PFSK-1 (cell line): Measurements from ENCODE around the gene VIT.

Experiments used
- POLR2AphosphoS5 ChIP-seq: IDR thresholded peaks from 2 replicates; pipeline ENCODE4 v1.6.1; 2012; ENCODE audit warnings: low read depth, mild to moderate bottlenecking, control low read depth, low read length, moderate library complexity
- REST ChIP-seq, 2 experiments: IDR thresholded peaks; 2 replicates each; pipeline versions ENCODE4 v1.6.1 to v1.8.0; 2011 to 2012; ENCODE audit warnings: low read depth in 2 of 2, low read length in 2 of 2, control low read depth in 1 of 2, inconsistent platforms in 1 of 2, mild to moderate bottlenecking in 1 of 2, moderate library complexity in 1 of 2; ENCODE audit not compliant: insufficient read depth in 1 of 2
- SIN3A ChIP-seq: IDR thresholded peaks from 2 replicates; pipeline ENCODE4 v1.6.1; 2012; ENCODE audit warnings: mild to moderate bottlenecking, low read length, moderate library complexity, borderline replicate concordance; ENCODE audit not compliant: insufficient read depth
- TAF1 ChIP-seq: IDR thresholded peaks from 2 replicates; pipeline ENCODE4 v1.6.1; 2012; ENCODE audit warnings: low read length, control low read depth, borderline replicate concordance; ENCODE audit not compliant: insufficient read depth

- TF ChIP-seq POLR2AphosphoS5 (no peak), REST (IDR thresholded peaks at IDR 0.05; ENCODE audit: insufficient read depth in 1 of 2, low read depth in 2 of 2, low read length in 2 of 2) (no peak), SIN3A (no peak), TAF1 (no peak)
Observed at GRCh38 chr2:36785179-36785795, 88.8 kb downstream of the VIT start.
